ENCODE data around the gene TRIM73.
"Not testable (repeated sequence)": the region's sequence is repeated elsewhere in the genome, so short reads cannot be mapped to it uniquely, and the experiment has no call there.

Gene TRIM73

GRCh38 chr7:75395329-75395728 is at the start of gene TRIM73:
TSS of gene TRIM73 (plus strand) at chr7:75395629. CDS start at chr7:75398934, 3,305 bp downstream.
- not testable (repeated sequence) for DNase-seq

- DNase-seq, result peak in 1 of 2 donors; percentile 0
Measured at GRCh38 chr7:75358671-75359541, 36.5 kb upstream of the TRIM73 start.

GRCh38 chr7:75359542-75359848 is 35.9 kb upstream of the TRIM73 start:
- not testable (repeated sequence) for DNase-seq

DNA sequence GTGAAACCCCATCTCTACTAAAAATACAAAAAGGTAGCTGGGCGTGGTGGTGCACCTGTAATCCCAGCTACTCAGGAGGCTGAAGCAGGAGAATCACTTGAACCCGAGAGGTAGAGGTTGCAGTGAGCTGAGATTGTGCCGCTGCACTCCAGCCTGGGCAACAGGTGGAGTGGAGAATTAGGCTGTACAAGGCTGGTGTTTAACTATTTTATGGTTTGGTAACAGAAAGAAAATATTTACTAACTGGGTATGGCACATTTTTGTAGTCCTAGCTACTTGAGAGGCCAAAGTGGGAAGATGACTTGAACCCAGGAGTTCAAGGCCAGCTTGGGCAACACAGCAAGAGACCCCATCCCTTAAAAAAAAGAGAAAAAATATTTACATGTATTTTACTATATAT is 31.4 kb upstream of the TRIM73 start:
- DNase-seq, result not testable (repeated sequence)

GRCh38 chr7:75366643-75367042 is 28.8 kb upstream of the TRIM73 start:
- not testable (repeated sequence) for DNase-seq

- DNase-seq, result not testable (repeated sequence)
Measured at GRCh38 chr7:75367313-75367712, 28.1 kb upstream of the TRIM73 start.

- not testable (repeated sequence) for DNase-seq
Measured at GRCh38 chr7:75374144-75374518, 21.3 kb upstream of the TRIM73 start.

GRCh38 chr7:75374519-75375317 is 20.7 kb upstream of the TRIM73 start:
- not testable (repeated sequence) for DNase-seq

- DNase-seq, result not testable (repeated sequence)
Measured at GRCh38 chr7:75393194-75393593, 2.2 kb upstream of the TRIM73 start.

GRCh38 chr7:75397865-75398264 is 2.4 kb downstream of the TRIM73 start:
- not testable (repeated sequence) for DNase-seq

- DNase-seq, result not testable (repeated sequence)
Measured at GRCh38 chr7:75398771-75399700, 3.6 kb downstream of the TRIM73 start.

DNA sequence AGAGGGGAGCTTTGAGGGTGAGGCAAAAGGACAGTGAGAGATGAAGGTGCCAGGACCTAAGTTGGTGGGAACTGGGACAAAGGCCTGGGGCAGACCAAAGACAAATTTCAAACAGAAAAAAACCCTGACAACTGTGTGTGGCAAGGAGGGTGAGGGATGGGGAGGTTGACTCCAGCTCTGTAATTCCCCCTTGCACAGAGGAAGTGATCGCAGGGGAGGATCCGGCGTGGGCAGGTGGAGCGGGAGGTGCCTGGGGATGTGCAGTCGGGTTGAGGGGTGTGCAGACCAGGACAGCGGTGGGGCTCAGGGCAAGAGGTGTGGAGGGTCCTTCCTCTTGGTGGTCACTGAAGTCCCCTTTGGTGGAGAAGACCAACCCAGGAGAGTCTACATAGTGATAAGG is 5.1 kb downstream of the TRIM73 start:
- DNase-seq, result not testable (repeated sequence)

DNA sequence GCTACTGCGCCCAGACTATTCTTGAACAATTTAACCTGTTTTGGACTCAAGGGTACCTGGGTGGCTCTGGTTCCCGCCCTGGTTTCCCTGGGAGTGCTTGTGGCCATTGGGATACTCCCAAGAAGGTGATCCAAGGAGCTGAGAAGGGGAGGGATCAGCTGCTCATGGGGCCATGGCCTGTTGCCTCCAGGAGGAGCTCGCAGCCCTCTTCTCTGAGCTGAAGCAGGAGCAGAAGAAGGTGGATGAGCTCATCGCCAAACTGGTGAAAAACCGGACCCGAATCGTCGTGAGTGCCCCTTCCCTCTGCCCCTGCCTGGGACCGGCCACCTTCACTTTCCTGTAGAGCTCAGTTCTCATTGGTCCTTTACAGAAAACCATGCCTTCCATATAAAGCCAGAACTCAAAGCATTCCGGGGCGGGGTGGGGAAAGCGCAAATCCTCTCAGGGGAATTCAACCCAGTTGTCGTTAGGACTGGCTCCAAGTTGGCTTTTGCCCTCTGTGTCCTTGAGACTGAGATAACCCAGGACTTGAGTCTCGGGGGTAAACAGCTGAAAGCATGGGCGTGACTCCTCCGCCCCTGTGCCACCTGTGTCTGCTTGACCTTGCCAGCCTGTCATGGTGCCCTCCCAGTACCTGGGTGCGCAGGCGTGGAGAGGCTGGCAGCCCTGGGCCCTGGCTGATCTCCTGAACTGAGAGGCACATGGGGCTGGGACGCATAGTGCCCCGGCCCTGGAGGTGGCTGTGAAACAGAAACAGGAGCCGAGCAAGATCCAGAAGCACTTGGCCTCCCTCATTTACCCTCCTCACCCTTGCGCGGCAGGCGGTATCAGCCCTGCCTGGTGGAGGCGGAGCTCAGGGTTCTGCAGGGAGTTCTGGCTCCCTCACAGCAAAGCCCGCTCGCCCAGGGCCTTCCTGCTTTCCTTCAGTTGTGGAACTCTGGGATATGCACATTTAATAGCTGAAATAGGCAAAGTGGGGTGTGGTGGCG is 8.3 kb downstream of the TRIM73 start:
- not testable (repeated sequence) for DNase-seq

- DNase-seq, result not testable (repeated sequence)
Measured at GRCh38 chr7:75404663-75405062, 9.2 kb downstream of the TRIM73 start.

DNA sequence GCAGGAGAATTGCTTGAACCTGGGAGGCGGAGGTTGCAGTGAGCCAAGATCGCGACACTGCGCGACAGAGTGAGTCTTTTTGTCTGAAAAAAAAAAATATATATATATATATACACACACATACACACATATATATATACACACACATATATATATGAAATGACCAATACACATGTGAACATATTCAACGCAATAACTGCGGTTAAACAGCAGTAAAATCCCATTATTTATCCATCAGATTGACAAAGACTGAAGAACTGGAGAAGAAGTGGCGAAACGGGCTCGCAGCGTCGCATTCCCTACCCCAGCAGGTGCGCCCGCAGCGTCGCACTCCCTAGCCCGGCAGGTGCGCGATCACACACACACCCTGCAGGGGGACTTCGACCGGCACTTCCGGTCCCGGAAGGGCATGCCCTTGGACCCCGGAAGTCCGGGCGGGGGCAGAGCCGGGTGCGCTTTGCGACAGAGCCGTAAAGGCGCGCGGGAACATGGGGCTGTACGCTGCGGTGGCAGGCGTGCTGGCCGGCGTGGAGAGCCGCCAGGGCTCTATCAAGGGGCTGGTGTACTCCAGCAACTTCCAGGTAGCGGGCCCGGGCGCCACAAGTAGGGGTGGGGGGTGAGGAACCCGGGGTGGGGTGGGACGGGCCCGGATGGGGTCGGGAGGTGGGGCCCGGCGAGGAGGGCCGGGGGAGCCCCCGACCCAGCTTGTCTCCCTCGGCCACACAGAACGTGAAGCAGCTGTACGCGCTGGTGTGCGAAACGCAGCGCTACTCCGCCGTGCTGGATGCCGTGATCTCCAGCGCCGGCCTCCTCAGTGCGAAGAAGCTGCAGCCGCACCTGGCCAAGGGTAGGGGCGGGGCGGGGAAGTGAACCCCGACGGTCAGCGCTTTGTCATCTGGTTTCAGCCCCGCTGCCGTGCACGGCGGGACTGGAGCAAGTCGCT is 14.7 kb downstream of the TRIM73 start:
- not testable (repeated sequence) for DNase-seq

GRCh38 chr7:75410823-75411173 is 15.4 kb downstream of the TRIM73 start:
- DNase-seq, result not testable (repeated sequence)

- DNase-seq, result not testable (repeated sequence)
Measured at GRCh38 chr7:75414204-75414603, 18.8 kb downstream of the TRIM73 start.

DNA sequence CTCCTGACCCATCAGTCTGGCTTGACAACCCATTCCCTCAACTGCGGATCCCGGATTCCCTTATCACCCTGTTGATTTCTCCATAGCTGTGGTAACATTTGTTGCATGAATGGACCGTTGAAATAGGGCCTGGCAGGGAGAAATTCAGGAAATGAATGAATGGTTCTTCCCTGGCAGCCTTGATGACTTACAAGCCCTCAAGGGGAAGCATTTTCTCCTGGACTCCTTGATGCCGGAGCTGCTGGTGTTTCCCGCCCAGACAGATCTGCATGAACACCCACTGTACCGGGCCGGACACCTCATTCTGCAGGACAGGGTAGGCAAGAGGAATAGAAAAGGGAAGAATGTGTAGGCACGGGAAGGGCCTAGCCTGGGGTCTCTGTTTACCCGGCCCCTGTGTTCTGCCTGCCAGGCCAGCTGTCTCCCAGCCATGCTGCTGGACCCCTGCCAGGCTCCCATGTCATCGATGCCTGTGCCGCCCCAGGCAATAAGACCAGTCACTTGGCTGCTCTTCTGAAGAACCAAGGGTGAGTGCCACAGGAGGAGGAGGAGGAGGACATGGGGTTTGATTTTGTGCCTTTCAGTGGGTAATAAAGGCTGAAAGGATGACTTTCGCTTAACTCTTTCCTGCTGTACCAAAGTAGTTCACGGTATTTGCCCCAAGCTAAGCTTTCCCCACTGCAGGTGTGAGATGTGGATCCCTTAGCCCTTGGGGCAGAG is 19.4 kb downstream of the TRIM73 start:
- peak in 1 of 2 donors; percentile 14 for DNase-seq

- DNase-seq, result not testable (repeated sequence)
Measured at GRCh38 chr7:75415428-75415817, 20.0 kb downstream of the TRIM73 start.
